ENCODE results near the gene NSRP1. TPM values are rescaled to one million over a fixed set of nuclear protein-coding genes. Genes with fewer than 3 reads are reported as not detected.

Gene NSRP1
- total and polyA plus RNA-seq, 4 donors, result 22.3 to 33.5 (median 23.8) TPM

- DNase-seq, result no peak
- TF ChIP-seq CTCF (IDR thresholded peaks at IDR 0.05; ENCODE audit: control extremely low read depth, extremely low read depth), result no peak
- no peak for ATAC-seq (ENCODE audit: insufficient read depth, low FRiP score)
- Histone ChIP-seq H3K9me3 (ENCODE audit: control insufficient read depth in 4 of 4, insufficient read depth in 3 of 4, low read length in 3 of 4) (no peaks in the 10 kb centered on the region), H3K27me3 (ENCODE audit: control insufficient read depth in 3 of 3, insufficient read depth in 3 of 3, low read length in 2 of 3) (no peaks in the 10 kb centered on the region), H3K27ac (ENCODE audit: low read depth in 1 of 2, low read length in 1 of 2) (no peak overlapping the region), H3K4me3 (no peak overlapping the region), H3K36me3 (ENCODE audit: control insufficient read depth in 4 of 4, insufficient read depth in 4 of 4, low read length in 4 of 4) (peaks cover 11 to 30% (median 14%) of the 10 kb centered on the region in 4 donors), H3K9ac (ENCODE audit: insufficient read depth in 1 of 2, low read length in 2 of 2) (no peak overlapping the region), H3K4me1 (ENCODE audit: control insufficient read depth in 5 of 5, insufficient read depth in 5 of 5, low read length in 5 of 5) (peaks cover 0 to 2% (median 0%) of the 10 kb centered on the region in 5 donors)
- WGBS, 2 donors, result 86 to 88% methylated on average over 1 of the region's 1 CpG
Observed at GRCh38 chr17:30186761-30187160, 70.1 kb downstream of the NSRP1 start.

- H3K36me3 ChIP-seq (ENCODE audit: control insufficient read depth in 4 of 4, insufficient read depth in 4 of 4, low read length in 4 of 4), result peaks cover 7 to 30% (median 13%) of the 10 kb centered on the region in 4 donors
- TF ChIP-seq CTCF (IDR thresholded peaks at IDR 0.05; ENCODE audit: control extremely low read depth, extremely low read depth), result no peak
- 95 to 97% methylated on average over 2 of the region's 2 CpGs for WGBS, 2 donors
Observed at GRCh38 chr17:30187573-30187972, 71.0 kb downstream of the NSRP1 start.

GRCh38 chr17:30188211-30188939 is 71.8 kb downstream of the NSRP1 start:
- H3K9ac ChIP-seq (ENCODE audit: insufficient read depth in 1 of 2, low read length in 2 of 2), result no peak overlapping the region
- no peaks in the 10 kb centered on the region for H3K27me3 ChIP-seq (ENCODE audit: control insufficient read depth in 3 of 3, insufficient read depth in 3 of 3, low read length in 2 of 3)
- peaks cover 7 to 25% (median 13%) of the 10 kb centered on the region in 4 donors for H3K36me3 ChIP-seq (ENCODE audit: control insufficient read depth in 4 of 4, insufficient read depth in 4 of 4, low read length in 4 of 4)
- H3K27ac ChIP-seq (ENCODE audit: low read depth in 1 of 2, low read length in 1 of 2), result no peak overlapping the region
- no peaks in the 10 kb centered on the region for H3K9me3 ChIP-seq (ENCODE audit: control insufficient read depth in 4 of 4, insufficient read depth in 3 of 4, low read length in 3 of 4)
- H3K4me3 ChIP-seq, result no peak overlapping the region
- DNase-seq, result no peak
- 97 to 99% methylated on average over 5 of the region's 5 CpGs for WGBS, 2 donors
- ATAC-seq (ENCODE audit: insufficient read depth, low FRiP score), result no peak
- peaks cover 0 to 2% (median 0%) of the 10 kb centered on the region in 5 donors for H3K4me1 ChIP-seq (ENCODE audit: control insufficient read depth in 5 of 5, insufficient read depth in 5 of 5, low read length in 5 of 5)
- TF ChIP-seq CTCF (IDR thresholded peaks at IDR 0.05; ENCODE audit: control extremely low read depth, extremely low read depth), result no peak

More at GRCh38 chr17:30187573-30187972, 71.0 kb downstream of the NSRP1 start:
- Histone ChIP-seq H3K27me3 (ENCODE audit: control insufficient read depth in 3 of 3, insufficient read depth in 3 of 3, low read length in 2 of 3) (no peaks in the 10 kb centered on the region), H3K4me3 (no peak overlapping the region), H3K27ac (ENCODE audit: low read depth in 1 of 2, low read length in 1 of 2) (no peak overlapping the region), H3K4me1 (ENCODE audit: control insufficient read depth in 5 of 5, insufficient read depth in 5 of 5, low read length in 5 of 5) (peaks cover 0 to 2% (median 0%) of the 10 kb centered on the region in 5 donors), H3K9ac (ENCODE audit: insufficient read depth in 1 of 2, low read length in 2 of 2) (no peak overlapping the region), H3K9me3 (ENCODE audit: control insufficient read depth in 4 of 4, insufficient read depth in 3 of 4, low read length in 3 of 4) (no peaks in the 10 kb centered on the region)
- ATAC-seq (ENCODE audit: insufficient read depth, low FRiP score), result no peak
- no peak for DNase-seq
